ENCODE results near the gene ANKFN1.

The ANKFN1 gene

DNA sequence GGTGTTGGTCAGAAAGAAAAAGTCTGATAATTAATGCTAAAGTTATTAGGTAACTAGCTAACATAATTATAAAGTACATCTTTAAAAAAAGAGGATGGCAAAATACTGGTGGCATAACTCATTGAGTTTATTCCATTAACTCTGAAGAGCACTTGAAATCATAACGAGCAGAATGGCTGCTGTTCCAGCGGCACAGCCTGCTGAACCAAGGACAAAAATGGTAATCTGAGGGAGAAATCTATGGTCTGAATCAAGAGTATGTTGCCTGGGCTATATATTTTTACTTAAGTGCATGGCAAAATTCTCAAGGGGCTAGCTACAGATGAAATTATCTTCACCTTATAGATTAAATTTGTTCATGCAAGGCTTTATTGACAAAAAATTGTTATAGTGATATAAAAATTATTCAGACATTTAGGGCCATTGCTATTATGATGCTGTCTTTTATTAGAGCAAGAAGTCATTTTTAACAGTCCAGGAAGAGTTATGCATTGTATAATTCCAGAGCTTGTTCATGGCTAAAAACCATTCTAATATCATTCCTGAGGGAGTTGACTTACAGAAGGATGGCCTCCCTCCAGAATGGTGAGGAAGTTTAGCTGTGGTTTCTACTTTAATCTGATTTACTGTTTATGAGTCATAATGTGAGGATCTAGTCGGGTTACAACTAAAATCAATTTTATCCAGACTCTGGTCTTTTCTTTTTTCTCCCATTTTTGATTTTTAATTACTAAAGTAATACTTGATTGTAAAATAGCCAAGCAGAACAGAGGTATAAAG is 41.4 kb upstream of the ANKFN1 start:
- Histone ChIP-seq H3K9me3 (ENCODE audit: insufficient read depth, low read depth, low read length) (no peaks in the 10 kb centered on the region), H3K36me3 (ENCODE audit: control insufficient read depth in 1 of 2, insufficient read depth in 2 of 2, low read length in 2 of 2) (no peaks in the 10 kb centered on the region), H3K4ac (ENCODE audit: low read depth, low read length) (no peak overlapping the region), H3K9ac (ENCODE audit: low read length) (no peak overlapping the region), H3K23ac (ENCODE audit: low read length) (no peak overlapping the region), H3K18ac (ENCODE audit: low read length) (no peak overlapping the region), H4K12ac (ENCODE audit: low read depth, low read length) (no peak overlapping the region), H3K14ac (ENCODE audit: low read length) (no peak overlapping the region), H2BK5ac (ENCODE audit: low read depth, low read length, poor library complexity) (no peak overlapping the region), H2AK5ac (ENCODE audit: low read length) (no peak overlapping the region), H4K91ac (ENCODE audit: low read depth, low read length) (no peak overlapping the region), H4K8ac (ENCODE audit: low read depth, low read length) (no peak overlapping the region), H3K4me3 (ENCODE audit: low read depth, low read length) (no peak overlapping the region), H3K79me2 (ENCODE audit: control insufficient read depth, insufficient read depth, low read length, poor library complexity) (no peaks in the 10 kb centered on the region), H3K27ac (ENCODE audit: low read depth, low read length) (no peak overlapping the region), H3K4me1 (ENCODE audit: control insufficient read depth in 1 of 2, insufficient read depth in 2 of 2, low read length in 2 of 2) (no peaks in the 10 kb centered on the region), H2AFZ (ENCODE audit: insufficient read depth, low read length, poor library complexity) (no peak overlapping the region), H3K79me1 (ENCODE audit: low read length) (no peaks in the 10 kb centered on the region), H2BK12ac (ENCODE audit: low read length) (no peak overlapping the region), H2BK120ac (ENCODE audit: insufficient read depth, low read length, poor library complexity) (no peak overlapping the region), H3K4me2 (ENCODE audit: low read length) (no peak overlapping the region), H3K27me3 (ENCODE audit: insufficient read depth, low read length) (no peaks in the 10 kb centered on the region)
- WGBS (ENCODE audit: extremely low coverage, insufficient coverage, insufficient read length) = no CpG with 5 or more reads among the region's 3 CpGs
- no peak for DNase-seq

DNA sequence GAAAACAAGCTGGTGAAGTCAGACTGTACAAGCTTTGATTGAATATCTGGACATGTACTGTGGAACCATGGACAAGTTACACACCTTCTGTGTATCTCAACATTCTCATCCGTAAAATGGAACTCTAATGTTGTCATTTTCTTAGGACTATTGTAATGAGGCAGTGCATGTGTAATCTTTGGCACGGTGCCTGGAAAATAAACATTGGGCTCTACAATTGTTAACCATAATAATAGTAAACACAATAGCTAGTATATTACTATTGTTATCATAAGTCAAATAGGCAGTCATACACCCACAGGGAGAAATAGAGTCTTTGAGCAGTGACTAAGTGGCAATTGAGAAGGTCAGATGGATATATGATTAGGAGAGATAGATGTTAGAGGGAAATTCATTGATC is 39.8 kb upstream of the ANKFN1 start:
- Histone ChIP-seq H2BK120ac (ENCODE audit: insufficient read depth, low read length, poor library complexity) (no peak overlapping the region), H2BK5ac (ENCODE audit: low read depth, low read length, poor library complexity) (no peak overlapping the region), H4K91ac (ENCODE audit: low read depth, low read length) (no peak overlapping the region), H3K79me1 (ENCODE audit: low read length) (no peaks in the 10 kb centered on the region), H3K4me2 (ENCODE audit: low read length) (no peak overlapping the region), H3K36me3 (ENCODE audit: control insufficient read depth in 1 of 2, insufficient read depth in 2 of 2, low read length in 2 of 2) (no peaks in the 10 kb centered on the region), H3K14ac (ENCODE audit: low read length) (no peak overlapping the region), H2AK5ac (ENCODE audit: low read length) (no peak overlapping the region), H3K9me3 (ENCODE audit: insufficient read depth, low read depth, low read length) (no peaks in the 10 kb centered on the region), H3K27me3 (ENCODE audit: insufficient read depth, low read length) (no peaks in the 10 kb centered on the region), H2AFZ (ENCODE audit: insufficient read depth, low read length, poor library complexity) (no peak overlapping the region), H3K4me1 (ENCODE audit: control insufficient read depth in 1 of 2, insufficient read depth in 2 of 2, low read length in 2 of 2) (no peaks in the 10 kb centered on the region), H3K23ac (ENCODE audit: low read length) (no peak overlapping the region), H3K9ac (ENCODE audit: low read length) (no peak overlapping the region), H3K18ac (ENCODE audit: low read length) (no peak overlapping the region), H3K79me2 (ENCODE audit: control insufficient read depth, insufficient read depth, low read length, poor library complexity) (no peaks in the 10 kb centered on the region), H2BK12ac (ENCODE audit: low read length) (no peak overlapping the region), H3K4ac (ENCODE audit: low read depth, low read length) (no peak overlapping the region), H4K8ac (ENCODE audit: low read depth, low read length) (no peak overlapping the region), H3K4me3 (ENCODE audit: low read depth, low read length) (no peak overlapping the region), H3K27ac (ENCODE audit: low read depth, low read length) (no peak overlapping the region), H4K12ac (ENCODE audit: low read depth, low read length) (no peak overlapping the region)
- WGBS (ENCODE audit: extremely low coverage, insufficient coverage, insufficient read length) = no CpG with 5 or more reads among the region's 2 CpGs
- DNase-seq = no peak

DNA sequence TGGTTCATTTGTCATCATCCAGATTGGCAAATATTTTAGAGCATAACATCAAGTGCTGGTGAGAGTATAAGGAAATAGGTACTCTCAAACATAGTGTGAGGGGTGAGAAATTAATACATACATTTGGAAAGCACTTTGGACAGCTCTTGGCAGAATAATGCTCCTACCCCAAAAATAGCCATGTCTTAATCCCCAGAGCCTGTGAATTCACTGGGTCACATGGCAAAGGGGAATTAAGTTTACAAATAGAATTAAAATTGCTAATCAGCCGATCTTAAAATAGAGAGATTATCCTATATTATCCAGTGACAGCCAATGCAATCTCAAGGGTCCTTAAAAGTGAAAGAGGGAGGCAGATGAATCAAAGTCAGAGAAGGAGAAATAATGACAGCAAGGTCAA is 38.8 kb upstream of the ANKFN1 start:
- no peak overlapping the region for H2BK5ac ChIP-seq (ENCODE audit: low read depth, low read length, poor library complexity)
- no peak overlapping the region for H3K4me3 ChIP-seq (ENCODE audit: low read depth, low read length)
- no peaks in the 10 kb centered on the region for H3K36me3 ChIP-seq (ENCODE audit: control insufficient read depth in 1 of 2, insufficient read depth in 2 of 2, low read length in 2 of 2)
- no peak overlapping the region for H3K18ac ChIP-seq (ENCODE audit: low read length)
- H3K9me3 ChIP-seq (ENCODE audit: insufficient read depth, low read depth, low read length) = no peaks in the 10 kb centered on the region
- H3K4me1 ChIP-seq (ENCODE audit: control insufficient read depth in 1 of 2, insufficient read depth in 2 of 2, low read length in 2 of 2) = no peaks in the 10 kb centered on the region
- no peak overlapping the region for H3K23ac ChIP-seq (ENCODE audit: low read length)
- no peak overlapping the region for H4K8ac ChIP-seq (ENCODE audit: low read depth, low read length)
- no peak overlapping the region for H2BK120ac ChIP-seq (ENCODE audit: insufficient read depth, low read length, poor library complexity)
- H3K79me1 ChIP-seq (ENCODE audit: low read length) = no peaks in the 10 kb centered on the region
- no peak overlapping the region for H3K14ac ChIP-seq (ENCODE audit: low read length)
- no peak overlapping the region for H3K9ac ChIP-seq (ENCODE audit: low read length)
- no peaks in the 10 kb centered on the region for H3K79me2 ChIP-seq (ENCODE audit: control insufficient read depth, insufficient read depth, low read length, poor library complexity)
- H3K4ac ChIP-seq (ENCODE audit: low read depth, low read length) = no peak overlapping the region
- no peak overlapping the region for H4K91ac ChIP-seq (ENCODE audit: low read depth, low read length)
- no peak for DNase-seq
- H3K27ac ChIP-seq (ENCODE audit: low read depth, low read length) = no peak overlapping the region
- no peak overlapping the region for H4K12ac ChIP-seq (ENCODE audit: low read depth, low read length)
- H2AFZ ChIP-seq (ENCODE audit: insufficient read depth, low read length, poor library complexity) = no peak overlapping the region
- no peak overlapping the region for H3K4me2 ChIP-seq (ENCODE audit: low read length)
- no peaks in the 10 kb centered on the region for H3K27me3 ChIP-seq (ENCODE audit: insufficient read depth, low read length)
- no peak overlapping the region for H2AK5ac ChIP-seq (ENCODE audit: low read length)
- no CpG with 5 or more reads among the region's 1 CpG for WGBS (ENCODE audit: extremely low coverage, insufficient coverage, insufficient read length)
- no peak overlapping the region for H2BK12ac ChIP-seq (ENCODE audit: low read length)

DNA sequence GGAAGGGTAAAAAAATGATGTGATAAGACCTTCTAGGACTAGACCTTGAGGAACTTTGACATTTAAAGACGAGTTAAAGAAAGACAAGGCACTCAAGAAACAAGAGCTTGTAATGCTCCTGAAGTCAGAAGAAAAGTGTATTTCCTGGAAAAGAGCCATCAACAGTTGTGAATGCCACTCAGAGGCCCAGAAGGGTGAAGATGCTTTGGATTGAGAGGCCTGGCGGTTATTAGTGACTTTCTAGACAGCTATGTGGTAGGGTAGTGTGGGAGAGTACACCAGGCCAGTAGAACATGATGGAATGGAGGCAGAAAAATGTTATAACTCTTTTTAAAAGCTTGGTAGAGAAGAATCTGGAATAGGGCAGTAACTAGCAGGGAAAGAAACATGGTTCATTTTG is 34.1 kb upstream of the ANKFN1 start:
- H3K4me2 ChIP-seq (ENCODE audit: low read length) = no peak overlapping the region
- H3K4ac ChIP-seq (ENCODE audit: low read depth, low read length) = no peak overlapping the region
- H3K23ac ChIP-seq (ENCODE audit: low read length) = no peak overlapping the region
- H4K91ac ChIP-seq (ENCODE audit: low read depth, low read length) = no peak overlapping the region
- WGBS (ENCODE audit: extremely low coverage, insufficient coverage, insufficient read length) = no CpG with 5 or more reads among the region's 2 CpGs
- no peak overlapping the region for H2AFZ ChIP-seq (ENCODE audit: insufficient read depth, low read length, poor library complexity)
- H3K36me3 ChIP-seq (ENCODE audit: control insufficient read depth in 1 of 2, insufficient read depth in 2 of 2, low read length in 2 of 2) = no peaks in the 10 kb centered on the region
- no peak overlapping the region for H4K8ac ChIP-seq (ENCODE audit: low read depth, low read length)
- no peak overlapping the region for H2BK120ac ChIP-seq (ENCODE audit: insufficient read depth, low read length, poor library complexity)
- no peak overlapping the region for H3K27ac ChIP-seq (ENCODE audit: low read depth, low read length)
- no peaks in the 10 kb centered on the region for H3K4me1 ChIP-seq (ENCODE audit: control insufficient read depth in 1 of 2, insufficient read depth in 2 of 2, low read length in 2 of 2)
- H2BK5ac ChIP-seq (ENCODE audit: low read depth, low read length, poor library complexity) = no peak overlapping the region
- no peak overlapping the region for H3K14ac ChIP-seq (ENCODE audit: low read length)
- no peak overlapping the region for H4K12ac ChIP-seq (ENCODE audit: low read depth, low read length)
- no peak overlapping the region for H3K4me3 ChIP-seq (ENCODE audit: low read depth, low read length)
- DNase-seq = no peak
- no peaks in the 10 kb centered on the region for H3K79me2 ChIP-seq (ENCODE audit: control insufficient read depth, insufficient read depth, low read length, poor library complexity)
- no peak overlapping the region for H3K18ac ChIP-seq (ENCODE audit: low read length)
- H3K27me3 ChIP-seq (ENCODE audit: insufficient read depth, low read length) = no peaks in the 10 kb centered on the region
- no peaks in the 10 kb centered on the region for H3K79me1 ChIP-seq (ENCODE audit: low read length)
- no peaks in the 10 kb centered on the region for H3K9me3 ChIP-seq (ENCODE audit: insufficient read depth, low read depth, low read length)
- no peak overlapping the region for H3K9ac ChIP-seq (ENCODE audit: low read length)
- H2AK5ac ChIP-seq (ENCODE audit: low read length) = no peak overlapping the region
- H2BK12ac ChIP-seq (ENCODE audit: low read length) = no peak overlapping the region

Measured in trophoblast cell (in vitro differentiated cells and primary cell).